T follicular helper cell (primary cell): Measurements from ENCODE around the gene SGF29.
"Not testable (repeated sequence)": the region's sequence is repeated elsewhere in the genome, so short reads cannot be mapped to it uniquely, and the experiment has no call there.

Source experiments
- DNase-seq: peaks from one replicate; pipeline ENCODE4 v3.0.0-alpha.2; 2020; ENCODE audit warnings: low read depth

The SGF29 gene

DNA sequence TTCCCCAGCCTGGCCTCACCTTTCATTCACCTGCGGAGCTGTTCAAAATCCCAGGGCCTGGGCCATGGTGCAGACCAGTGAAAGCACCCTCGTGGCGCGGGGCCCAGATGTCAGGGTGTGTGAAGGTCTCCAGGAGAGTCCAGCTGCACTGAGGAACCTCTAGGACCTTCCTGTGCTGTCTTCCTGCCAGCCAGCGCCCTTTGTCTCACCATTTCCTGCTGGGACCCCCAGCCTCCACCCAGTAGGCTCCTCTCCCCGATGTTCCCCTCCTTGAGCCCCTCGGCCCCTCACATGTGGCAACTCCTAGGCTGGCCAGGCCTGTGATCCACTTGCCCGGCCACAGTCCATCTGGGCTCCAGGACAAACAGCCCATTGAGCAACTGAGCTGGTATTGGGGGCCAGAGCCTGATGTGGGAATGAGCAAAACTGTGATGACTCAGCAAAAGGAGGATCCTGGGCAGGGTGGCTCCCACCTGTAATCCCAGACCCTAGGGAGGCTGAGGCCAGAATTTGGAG, 42.5 kb downstream of the SGF29 start:
- DNase-seq = no peak

DNA sequence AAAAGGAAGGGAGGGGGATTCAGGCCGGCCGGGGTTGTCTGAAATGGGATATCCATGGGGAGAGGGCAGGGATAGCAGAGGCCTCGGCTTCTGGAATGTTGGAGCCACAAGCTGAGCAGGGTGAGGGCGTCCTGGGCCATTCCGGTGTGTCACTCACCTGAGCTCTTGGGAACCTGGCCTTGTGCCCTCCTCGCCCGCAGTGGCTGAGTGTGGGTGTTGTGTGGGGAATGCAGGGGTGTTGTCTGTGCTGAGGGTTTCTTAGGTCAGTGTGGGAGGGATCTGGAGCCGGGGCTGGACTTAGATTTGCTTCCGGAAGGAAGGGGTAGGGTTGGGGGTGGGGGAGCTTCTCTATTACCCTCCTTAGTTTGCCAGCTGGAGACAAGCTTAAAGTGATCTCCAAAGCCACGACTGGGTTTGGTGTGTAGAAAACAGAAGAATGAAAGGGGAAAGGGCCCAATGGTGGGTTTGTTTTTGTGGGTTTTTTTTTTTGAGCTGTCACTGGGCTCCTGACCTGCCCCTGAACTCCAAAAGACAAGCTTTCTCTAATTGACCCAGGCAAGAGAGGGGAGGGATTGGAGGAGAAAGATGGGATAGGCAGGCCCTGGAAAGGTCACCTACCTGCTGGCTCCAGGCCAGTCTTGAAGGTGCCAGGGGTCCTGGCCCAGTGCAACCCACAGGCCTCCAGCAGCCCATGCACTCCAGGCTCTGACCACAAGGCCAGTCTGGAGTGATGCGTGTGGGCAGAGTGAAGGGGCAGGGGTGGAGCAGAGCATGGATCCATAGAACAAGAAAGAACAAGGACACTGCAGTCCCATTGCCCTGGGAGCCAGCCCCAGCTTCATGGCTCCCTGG, 43.3 kb downstream of the SGF29 start, which contains the start of gene SULT1A2:
Gene SULT1A2, minus strand, starts transcription at position 211 of the 852 bp plus-strand sequence. CDS start 1,120 bp downstream, outside the sequence.
- DNase-seq = no peak

DNA sequence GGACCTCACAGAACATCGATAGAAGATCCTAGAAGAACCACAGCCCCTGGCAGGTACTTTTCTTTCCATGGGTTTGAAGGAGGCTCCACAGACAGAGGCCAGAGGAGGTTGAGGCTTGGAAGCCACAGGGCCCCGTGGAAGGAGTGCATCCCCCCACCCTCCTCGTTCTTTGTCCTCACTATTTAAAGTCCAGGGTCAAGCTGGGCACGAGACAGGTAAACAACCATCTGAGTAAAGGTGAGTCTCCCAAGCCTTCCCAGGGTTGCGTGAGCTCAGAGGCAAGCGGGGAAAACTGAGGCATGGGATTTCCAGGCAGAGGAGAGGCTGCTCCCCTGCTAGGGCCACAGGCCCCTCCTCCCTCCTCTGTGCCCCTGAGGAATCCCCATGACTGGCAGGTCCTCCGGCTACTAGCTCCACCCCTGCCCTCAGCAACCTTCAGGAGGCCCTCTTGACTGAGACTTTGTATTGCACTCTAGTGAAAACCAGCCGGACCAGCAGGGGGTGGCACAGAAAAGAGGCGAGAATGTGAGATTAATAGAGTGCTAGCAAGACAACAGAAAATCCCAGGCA, 44.1 kb downstream of the SGF29 start:
- DNase-seq = no peak

DNA sequence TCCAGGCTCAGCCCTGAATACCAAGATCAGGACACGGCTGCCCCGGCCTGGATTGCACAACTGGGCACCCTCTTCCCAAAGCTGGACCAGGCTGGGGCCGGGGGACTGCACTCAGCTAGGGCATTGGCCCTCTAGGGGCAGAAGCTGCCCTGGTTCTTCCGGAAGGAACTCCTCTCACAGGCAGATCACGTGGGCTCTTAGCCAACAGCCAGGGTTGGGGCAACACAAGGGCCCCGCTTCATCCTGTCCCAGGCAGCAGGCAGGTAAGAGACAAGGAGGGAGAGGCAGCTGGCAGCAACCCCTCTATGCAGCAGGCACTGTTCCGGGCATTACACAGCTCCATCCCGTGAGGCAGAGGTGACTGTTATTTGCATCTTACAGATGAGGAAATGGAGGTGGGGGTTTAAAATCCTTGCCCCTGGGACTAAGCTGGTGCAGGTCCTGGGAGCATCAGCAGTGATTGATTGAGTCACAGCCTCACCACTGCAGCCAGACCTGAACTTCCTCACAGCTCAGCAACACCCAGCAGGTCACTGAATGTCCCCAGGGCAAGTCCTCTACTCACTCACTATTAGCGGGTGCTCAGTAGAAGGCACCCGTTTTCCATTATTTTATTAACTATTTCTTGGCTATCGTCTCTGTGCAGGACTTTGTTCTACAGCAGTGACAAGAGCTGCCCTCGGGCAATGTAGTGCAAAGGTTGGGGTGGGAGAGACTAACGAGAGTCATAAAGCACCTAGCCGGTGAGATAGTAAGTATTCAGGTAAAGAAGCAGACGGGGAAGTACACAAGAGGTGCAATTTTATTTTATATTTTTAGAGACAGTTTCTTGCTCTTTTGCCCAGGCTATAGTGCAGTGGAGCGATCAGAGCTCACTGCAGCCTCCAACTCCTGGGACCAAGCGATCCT, 45.9 kb downstream of the SGF29 start:
- DNase-seq = not testable (repeated sequence)

DNA sequence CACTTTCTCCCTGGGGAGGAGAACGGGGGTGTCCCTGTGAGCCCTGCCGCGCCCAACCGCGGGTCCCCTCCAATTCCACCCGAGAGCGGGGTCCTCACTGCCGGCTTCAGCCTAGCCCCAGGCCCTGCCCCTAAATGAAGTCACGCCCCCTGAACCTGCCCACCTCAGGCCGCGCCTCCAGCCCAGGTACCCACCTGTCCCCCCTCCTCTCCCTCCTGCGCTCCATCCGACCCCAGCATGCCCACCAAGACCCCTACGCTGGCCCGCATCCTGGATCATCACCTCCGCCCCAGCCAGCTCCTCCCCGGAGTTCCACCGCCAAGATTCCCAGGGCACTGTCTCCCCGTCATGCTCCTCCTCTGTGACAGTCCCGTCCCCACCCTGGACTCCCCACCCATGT, 47.2 kb downstream of the SGF29 start:
- not testable (repeated sequence) for DNase-seq

DNA sequence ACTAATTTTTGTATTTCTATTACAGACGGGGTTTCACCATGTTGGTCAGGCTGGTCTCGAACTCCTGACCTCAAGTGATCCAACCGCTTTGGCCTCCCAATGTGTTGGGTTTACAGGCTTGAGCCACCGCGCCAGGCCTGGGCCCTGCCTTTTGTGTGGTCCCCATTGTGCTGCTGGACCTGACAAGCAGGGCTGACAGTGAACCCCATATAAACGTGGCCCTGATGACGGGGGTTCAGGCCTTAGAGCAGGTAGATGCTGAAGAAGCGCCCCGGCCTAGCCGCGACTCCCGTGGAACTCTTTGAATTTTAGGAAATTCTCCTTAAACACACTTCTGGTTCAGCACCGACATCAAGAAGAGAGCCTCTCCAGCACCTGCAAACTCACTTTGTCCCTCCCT, 47.9 kb downstream of the SGF29 start:
- DNase-seq = not testable (repeated sequence)

DNA sequence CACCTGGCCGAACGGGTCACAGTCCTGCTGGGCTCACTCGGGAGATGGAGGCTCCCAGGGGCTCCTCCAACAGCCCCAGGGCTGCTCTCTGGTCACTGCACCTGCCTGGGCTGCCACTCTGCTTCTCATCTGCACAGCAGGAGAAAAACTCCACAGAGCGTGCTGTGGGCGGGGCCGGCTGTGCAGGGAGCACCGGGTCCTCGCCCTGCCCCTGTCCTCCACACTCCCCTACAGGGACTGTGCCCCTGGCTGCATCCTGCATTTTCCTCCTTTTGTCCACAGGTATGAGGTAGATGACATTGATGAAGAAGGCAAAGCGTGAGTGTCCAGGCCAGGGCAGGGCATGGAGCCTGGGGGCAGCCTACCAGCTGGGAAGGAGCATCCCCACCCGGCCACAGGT, 48.3 kb downstream of the SGF29 start:
- DNase-seq = not testable (repeated sequence)

DNA sequence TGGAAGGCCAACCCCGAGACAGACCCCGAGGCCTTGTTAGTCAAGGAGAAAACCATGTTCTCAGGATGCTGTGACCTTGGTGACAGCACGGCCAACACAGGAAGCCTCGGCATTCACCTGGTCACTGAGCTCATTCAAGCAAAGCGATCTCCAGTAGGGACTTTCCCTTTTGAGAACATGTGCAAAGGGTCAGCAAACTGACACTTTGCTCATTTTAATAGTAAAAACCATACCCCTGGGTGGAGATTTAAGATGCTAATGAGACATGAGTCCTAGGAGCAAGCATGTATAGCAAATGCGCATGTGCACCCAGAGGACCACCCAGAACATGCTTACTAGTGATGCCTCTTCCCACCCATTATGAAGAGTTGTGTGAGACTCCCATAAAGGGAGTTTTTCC, 48.8 kb downstream of the SGF29 start:
- DNase-seq = no peak

DNA sequence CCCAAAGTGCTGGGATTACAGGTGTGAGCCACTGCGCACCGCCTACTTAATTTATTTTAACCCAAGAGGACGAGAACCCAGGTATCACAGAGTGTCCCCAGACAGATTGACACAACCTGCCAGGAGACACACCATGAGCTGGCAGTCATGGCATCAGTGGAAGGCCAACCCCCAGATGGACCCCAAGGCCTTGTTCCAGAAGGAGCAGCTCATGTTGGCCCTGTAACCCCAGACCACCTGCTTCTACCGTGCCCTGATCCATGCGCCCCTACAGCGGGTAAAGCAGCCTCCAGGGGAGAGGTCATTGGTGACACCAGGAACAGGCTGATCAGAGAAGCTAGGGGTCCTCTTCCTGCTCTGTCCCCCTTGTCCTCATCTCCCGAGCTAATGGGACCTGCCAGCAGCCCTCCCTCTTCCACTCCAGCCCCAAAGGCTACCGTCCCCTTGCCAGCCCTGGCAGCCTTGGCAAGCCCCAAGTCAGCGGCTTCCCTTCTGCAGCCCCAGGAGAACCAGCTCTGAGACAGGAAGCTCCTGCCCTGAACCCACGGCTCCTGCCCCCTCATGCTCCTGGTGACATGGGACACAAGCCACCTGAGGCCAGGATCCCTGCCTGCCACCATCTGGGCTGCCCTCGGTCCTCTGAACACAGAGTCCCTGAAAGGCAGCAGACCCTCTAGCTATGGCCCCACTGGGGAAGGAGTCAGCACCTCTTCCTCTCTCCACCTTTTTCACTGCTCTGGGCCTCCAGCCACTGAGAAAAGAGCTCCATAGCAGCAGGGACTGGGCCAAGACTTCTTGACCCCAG, 49.9 kb downstream of the SGF29 start:
- DNase-seq = no peak

DNA sequence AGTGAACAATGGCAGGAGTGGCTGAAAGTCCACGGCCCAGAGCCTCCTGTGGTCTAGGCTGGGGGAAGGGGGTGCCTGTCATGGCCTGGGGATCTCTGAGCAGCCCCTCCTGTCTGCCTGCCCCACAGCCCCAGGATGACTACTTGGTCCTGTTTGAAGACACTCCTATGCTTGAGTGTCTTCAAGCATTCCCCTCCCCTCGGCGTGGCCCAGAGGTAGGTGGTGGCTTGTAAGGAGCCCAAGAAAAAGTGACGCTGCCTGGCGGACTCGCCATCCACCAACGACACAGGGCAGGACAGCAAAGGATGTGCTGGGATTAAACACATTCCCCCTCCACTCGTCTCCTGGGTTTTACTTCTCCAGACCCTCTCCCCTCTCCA, 50.5 kb downstream of the SGF29 start:
- no peak for DNase-seq

DNA sequence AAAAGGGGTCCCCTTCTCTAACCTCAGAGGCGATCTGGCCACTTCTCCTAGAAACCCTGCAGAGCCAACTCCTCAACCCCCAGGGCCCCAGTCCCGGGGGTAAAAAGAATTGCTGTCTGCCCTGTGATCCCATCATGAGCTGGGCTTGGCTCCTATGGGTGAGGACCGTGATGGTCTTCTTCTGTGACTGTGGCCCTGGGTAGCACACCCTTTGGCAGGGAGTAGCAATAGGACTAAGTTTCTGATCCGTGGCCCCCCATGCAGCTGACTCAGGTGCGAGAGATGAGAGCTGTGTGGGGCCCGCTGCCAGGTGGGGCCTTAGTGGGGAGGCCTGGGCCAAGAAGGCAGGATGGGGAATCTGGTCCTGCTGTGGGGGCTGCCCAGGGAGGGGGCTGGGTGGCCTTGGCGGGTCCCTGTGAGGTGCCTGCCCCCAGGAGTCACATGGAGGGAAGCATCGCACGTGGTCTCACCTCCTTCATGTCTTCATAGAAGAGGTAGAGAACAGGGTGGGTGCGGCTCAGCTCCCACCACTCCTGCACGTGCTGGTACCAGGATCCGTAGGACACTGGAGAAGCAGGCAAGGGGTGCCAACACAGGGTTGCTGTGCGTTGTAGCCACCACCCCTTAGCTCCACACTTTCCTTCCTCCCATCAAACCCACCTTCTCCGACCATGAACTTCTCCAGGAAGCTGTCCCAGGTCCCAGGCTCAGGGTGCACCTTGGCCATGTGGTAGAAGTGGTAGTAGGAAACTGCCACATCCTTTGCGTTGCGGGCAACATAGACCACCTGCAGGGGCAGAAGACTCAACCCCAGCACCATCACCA, 52.8 kb downstream of the SGF29 start:
- DNase-seq = no peak

DNA sequence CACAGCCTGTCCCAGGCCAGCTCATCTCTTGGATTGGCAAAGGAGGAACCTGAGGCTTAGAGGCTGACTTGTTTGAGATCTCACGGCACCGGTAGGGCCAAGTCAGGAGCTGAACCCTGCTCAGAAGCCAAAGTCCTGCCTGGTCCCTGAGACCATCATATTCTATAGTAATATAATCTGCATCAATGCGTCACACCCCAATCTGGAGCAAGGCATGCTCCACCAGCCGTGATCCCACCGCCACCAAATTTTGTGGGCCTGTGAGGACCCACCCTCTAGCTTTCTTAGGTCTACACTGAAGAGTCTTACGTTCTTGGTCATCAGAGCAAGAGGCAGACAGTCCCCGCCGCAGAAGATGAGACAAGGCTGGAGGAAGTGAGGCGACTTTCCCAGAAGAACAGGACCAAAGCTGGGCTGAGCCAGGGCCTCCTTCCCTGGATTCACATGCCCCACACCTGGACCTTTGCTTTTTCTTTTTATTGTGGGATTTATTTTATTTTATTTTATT, 53.5 kb downstream of the SGF29 start:
- no peak for DNase-seq

DNA sequence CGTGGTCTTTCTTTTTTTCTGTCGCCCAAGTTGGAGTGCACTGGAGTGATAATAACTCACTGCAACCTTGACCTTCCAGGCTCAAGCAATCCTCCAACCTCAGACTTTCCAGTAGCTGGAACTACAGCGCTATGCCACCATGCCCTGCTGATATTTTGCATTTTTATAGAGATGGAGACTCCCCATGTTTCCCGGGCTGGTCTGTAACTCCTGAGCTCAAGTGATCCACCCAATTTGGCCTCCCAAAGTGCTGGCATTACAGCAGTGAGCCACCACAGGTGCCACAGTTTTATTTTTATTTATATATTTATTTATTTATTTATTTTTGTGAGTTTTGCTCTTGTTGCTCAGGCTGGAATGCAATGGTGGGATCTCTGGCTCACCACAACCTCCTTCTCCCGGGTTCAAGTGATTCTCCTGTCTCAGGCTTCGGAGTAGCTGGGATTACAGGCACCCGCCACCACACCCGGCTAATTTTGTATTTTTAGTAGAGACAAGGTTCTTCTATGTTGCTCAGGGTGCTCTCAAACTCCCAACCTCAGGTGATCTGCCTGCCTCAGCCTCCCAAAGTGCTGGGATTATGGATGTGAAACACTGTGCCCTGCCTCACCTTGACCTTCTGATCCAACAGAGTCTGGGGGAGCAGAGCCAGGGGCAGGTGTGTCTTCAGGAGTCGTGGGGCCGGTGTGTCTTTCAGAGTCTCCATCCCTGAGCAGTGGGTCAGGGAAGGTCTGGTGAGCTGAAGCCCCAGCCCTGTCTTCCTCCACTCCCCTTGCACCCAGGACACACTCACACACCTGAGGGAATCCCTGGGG, 54.2 kb downstream of the SGF29 start:
- not testable (repeated sequence) for DNase-seq

DNA sequence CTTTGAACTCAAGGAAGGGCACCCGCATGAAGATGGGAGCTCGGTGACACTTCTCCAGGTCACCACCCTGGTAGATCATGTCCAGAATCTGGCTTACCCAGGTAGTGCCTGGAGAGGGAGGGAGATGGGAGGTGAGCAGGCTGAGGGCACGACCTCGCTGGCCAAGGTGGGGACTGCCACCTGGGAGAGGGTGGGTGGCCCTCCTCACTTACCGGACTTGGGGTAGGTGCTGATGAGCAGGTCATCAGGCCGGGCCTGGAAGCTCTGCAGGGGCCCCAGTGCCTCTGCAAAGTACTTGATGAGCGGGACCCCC, 54.7 kb downstream of the SGF29 start:
- not testable (repeated sequence) for DNase-seq

DNA sequence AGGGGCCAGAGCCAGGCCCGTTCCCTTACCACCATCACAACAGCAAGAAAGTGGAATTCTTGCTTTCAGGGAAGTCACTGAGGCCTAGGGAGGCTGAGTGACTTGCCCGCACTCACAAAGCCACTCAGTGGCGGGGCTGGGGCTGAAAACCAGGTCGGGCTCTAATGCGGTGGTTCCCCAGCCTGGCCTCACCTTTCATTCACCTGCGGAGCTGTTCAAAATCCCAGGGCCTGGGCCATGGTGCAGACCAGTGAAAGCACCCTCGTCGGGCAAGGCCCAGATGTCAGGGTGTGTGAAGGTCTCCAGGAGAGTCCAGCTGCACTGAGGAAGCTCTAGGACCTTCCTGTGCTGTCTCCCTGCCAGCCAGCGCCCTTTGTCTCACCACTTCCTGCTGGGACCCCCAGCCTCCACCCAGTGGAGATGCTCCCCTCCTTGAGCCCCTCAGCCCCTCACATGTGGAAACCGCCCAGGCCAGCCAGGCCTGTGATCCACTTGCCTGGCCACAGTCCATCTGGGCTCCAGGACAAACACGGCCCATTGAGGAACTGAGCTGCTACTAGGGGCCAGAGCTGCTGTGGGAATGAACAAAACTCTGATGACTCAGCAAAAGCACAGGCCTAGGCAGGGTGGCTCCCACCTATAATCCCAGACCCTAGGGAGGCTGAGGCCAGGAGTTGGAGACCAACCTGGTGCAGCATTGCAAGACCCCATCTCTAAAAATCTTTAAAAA, 55.3 kb downstream of the SGF29 start:
- DNase-seq = not testable (repeated sequence)

DNA sequence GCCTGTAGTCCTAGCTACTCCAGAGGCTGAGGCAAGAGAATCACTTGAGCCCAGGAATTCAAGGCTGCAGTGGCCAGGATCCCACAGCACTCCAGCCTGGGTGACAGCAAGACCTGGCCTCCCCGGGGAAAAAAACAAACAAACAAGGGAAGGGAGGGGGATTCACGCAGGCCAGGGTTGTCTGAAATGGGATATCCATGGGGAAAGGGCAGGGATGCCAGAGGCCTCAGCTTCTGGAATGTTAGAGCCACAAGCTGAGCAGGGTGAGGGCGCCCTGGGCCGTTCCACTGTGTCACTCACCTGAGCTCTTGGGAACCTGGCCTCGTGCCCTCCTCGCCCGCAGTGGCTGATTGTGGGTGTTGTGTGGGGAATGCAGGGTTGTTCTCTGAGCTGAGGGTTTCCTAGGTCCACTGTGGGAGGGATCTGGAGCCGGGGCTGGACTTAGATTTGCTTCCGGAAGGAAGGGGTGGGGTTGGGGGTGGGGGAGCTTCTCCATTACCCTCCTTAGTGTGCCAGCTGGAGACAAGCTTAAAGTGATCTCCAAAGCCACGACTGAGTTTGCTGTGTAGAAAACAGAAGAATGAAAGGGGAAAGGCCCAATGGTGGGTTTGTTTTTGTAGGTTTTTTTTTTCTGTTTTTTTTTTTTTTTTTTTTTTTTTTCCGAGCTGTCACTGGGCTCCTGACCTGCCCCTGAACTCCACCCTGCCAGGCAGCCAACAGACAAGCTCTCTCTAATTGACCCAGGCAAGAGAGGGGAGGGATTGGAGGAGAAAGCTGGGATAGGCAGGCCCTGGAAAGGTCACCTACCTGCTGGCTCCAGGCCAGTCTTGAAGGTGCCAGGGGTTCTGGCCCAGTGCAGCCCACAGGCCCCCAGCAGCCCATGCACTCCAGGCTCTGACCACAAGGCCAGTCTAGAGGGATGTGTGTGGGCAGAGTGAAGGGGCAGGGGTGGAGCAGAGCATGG, 56.2 kb downstream of the SGF29 start, which contains the start of gene SULT1A1:
Gene SULT1A1, minus strand, starts transcription at position 414 of the 964 bp plus-strand sequence. CDS start 1,189 bp downstream, outside the sequence.
- DNase-seq = no peak

DNA sequence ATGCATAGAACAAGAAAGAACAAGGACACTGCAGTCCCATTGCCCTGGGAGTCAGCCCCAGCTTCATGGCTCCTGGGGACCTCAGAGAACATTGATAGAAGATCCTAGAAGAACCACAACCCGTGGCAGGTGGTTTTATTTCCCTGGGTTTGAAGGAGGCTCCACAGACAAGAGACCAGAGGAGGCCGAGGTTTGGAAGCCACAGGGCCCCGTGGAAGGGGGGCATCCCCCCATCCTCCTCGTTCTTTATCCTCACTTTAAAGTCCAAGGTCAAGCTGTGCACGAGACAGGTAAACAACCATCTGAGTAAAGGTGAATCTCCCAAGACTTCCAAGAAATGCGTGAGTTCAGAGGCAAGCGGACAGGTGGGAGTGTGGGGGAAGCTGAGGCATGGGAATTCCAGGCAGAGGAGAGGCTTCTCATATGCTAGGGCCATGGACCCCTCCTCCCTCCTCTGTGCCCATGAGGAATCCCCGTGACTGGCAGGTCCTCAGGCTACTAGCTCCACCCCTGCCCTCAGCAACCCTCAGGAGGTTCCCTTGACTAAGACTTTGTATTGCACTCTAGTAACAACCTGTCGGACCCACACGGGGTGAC, 57.0 kb downstream of the SGF29 start:
- no peak for DNase-seq
